GM12892 (cell line): Measurements from ENCODE around the gene VPS18.

ENCODE experiments used
- POLR2A ChIP-seq: IDR thresholded peaks from 2 replicates; pipeline ENCODE4 v1.6.1; 2011; ENCODE audit warnings: low read depth, low read length, control low read depth
- POLR2AphosphoS5 ChIP-seq: IDR thresholded peaks from 2 replicates; pipeline ENCODE4 v1.6.1; 2011; ENCODE audit warnings: low read depth, low read length, control low read depth
- TAF1 ChIP-seq: IDR thresholded peaks from 2 replicates; pipeline ENCODE4 v1.6.1; 2011; ENCODE audit warnings: low read depth, mild to moderate bottlenecking, control low read depth, low read length, borderline replicate concordance

DNA sequence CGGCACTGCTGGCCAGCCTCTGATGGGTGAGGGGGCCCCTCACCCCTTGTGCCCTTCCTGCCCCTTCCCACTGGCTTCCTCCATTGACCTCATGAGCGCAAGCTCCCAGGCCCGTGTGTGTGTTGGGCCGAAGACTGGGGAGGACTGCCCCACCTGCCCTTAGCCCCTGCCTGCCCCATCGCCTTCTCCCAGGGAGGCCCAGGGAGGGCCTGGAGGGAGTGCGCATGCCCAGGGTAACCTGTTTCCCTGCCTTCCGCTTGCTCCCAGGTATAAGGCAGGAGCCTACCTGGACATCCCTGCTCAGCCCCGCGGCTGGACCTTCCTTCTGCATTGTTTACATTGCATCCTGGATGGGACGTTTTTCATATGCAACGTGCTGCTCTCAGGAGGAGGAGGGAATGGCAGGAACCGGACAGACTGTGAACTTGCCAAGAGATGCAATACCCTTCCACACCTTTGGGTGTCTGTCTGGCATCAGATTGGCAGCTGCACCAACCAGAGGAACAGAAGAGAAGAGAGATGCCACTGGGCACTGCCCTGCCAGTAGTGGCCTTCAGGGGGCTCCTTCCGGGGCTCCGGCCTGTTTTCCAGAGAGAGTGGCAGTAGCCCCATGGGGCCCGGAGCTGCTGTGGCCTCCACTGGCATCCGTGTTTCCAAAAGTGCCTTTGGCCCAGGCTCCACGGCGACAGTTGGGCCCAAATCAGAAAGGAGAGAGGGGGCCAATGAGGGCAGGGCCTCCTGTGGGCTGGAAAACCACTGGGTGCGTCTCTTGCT, 43.7 kb downstream of the VPS18 start:
- TF ChIP-seq POLR2A = no peak
- TF ChIP-seq POLR2AphosphoS5 = no peak
- TF ChIP-seq TAF1 = no peak
